Measurements from ENCODE around the gene TOGARAM2. TPM values are rescaled to one million over a fixed set of nuclear protein-coding genes. Genes with fewer than 3 reads are reported as not detected.

The TOGARAM2 gene
- total and polyA plus RNA-seq, 3 donors from 2014 or later = 2.1 to 5.2 (median 3.5) TPM

DNA sequence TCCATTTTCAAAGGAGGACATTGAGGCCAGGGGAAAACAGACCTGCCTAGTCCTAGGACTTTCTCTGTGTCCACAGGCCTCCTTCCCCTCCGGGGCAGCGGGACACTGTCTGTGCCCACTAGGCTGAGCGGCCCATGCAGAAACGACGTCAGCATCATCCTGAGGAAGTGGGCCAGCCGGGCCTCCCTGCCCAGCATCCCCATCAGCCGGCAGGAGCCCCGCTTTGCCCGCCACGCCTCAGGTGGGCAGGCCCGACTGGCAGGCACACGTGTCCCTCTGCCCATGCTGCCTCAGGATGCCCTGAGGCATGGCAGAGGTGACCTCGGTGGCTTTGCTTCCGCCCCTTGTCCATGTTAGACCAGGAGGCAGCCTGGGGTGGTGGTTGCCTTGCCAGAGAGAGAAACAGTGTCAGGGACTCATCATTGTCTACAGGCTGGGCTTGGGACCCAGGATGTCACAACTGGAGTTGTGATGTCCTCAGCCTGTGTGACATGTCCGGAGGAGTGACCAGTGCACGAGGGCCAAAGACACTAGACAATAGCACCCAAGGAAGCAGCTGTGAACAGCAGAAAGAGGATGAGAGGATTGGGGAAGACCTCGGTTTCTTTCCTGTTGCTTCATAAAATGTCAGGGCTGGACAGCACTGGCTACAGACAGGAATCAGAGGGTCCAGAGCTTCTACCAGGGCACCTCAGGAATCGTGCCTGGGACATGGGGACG lies 36.8 kb downstream of the TOGARAM2 start:
- 88 to 93% methylated on average over 8 to 19 of the region's 19 CpGs for WGBS, 2 donors
- Histone ChIP-seq H3K27me3 (no peaks in the 10 kb centered on the region), H3K4me3 (no peak overlapping the region), H3K36me3 (ENCODE audit: low read depth, missing control alignments) (no peaks in the 10 kb centered on the region), H3K9me3 (no peaks in the 10 kb centered on the region), H3K4me1 (peaks cover 25% of the 10 kb centered on the region), H3K27ac (no peak overlapping the region)
- DNase-seq = no peak
- intact Hi-C loops (cut with DNase I; ENCODE audit: low total_unique reads) = no loop called here
- TF ChIP-seq, protein P1, sequence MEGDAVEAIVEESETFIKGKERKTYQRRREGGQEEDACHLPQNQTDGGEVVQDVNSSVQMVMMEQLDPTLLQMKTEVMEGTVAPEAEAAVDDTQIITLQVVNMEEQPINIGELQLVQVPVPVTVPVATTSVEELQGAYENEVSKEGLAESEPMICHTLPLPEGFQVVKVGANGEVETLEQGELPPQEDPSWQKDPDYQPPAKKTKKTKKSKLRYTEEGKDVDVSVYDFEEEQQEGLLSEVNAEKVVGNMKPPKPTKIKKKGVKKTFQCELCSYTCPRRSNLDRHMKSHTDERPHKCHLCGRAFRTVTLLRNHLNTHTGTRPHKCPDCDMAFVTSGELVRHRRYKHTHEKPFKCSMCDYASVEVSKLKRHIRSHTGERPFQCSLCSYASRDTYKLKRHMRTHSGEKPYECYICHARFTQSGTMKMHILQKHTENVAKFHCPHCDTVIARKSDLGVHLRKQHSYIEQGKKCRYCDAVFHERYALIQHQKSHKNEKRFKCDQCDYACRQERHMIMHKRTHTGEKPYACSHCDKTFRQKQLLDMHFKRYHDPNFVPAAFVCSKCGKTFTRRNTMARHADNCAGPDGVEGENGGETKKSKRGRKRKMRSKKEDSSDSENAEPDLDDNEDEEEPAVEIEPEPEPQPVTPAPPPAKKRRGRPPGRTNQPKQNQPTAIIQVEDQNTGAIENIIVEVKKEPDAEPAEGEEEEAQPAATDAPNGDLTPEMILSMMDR (IDR thresholded peaks at IDR 0.05) = no peak
- TF ChIP-seq POLR2A (IDR thresholded peaks at IDR 0.05) = no peak

DNA sequence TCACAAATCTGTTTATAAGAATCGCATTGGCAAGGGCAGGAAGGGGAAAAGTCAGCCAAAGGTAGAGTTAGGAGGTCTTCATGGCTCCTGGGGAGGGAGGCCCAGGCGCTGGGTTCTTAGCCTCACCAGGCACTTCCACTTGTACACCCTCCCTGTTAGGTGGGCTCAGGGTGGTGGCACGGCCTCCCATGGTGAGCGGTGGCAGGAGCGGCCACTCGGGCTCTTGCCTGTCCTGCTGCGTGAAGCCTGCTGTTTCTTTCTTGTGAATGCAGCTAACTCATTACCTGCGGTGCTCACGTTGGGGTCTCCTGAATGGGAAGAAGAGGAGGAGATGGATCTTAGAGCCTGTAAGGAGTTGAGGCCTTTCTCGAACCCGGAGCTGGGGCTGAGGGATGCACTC lies 40.8 kb downstream of the TOGARAM2 start:
- Histone ChIP-seq H3K4me1 (peaks cover 4% of the 10 kb centered on the region), H3K36me3 (ENCODE audit: low read depth, missing control alignments) (no peaks in the 10 kb centered on the region), H3K9me3 (no peaks in the 10 kb centered on the region), H3K27ac (no peak overlapping the region), H3K4me3 (no peak overlapping the region), H3K27me3 (no peaks in the 10 kb centered on the region)
- no peak for DNase-seq
- 93 to 94% methylated on average over 11 of the region's 11 CpGs for WGBS, 2 donors
- intact Hi-C loops (cut with DNase I; ENCODE audit: low total_unique reads) = no loop called here
- no peak for TF ChIP-seq POLR2A (IDR thresholded peaks at IDR 0.05)
- TF ChIP-seq, protein P1 (IDR thresholded peaks at IDR 0.05) = no peak

DNA sequence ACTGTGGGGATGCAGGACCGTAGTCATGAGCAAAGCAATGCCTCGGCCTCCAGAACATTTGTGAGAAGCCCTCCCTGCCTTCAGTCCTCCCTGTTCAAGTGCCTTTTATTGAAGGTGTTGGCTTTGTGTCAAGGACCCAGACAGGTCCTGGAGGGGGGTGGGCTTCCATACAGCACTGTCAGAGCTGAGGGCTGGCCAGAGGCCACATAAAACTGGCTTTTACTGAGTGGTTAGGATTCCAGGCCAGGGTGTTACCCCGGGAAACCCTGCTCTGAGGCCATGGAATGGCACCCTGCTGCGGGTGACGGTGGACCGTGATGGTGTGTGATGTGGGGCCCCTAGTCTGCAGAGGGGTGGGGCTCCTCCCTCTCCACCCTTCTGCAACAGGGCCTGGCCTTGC lies 41.6 kb downstream of the TOGARAM2 start:
- TF ChIP-seq, protein P1 (IDR thresholded peaks at IDR 0.05) = no peak
- TF ChIP-seq POLR2A (IDR thresholded peaks at IDR 0.05) = no peak
- WGBS, 2 donors = 84 to 85% methylated on average over 6 of the region's 6 CpGs
- H3K27ac ChIP-seq = no peak overlapping the region
- intact Hi-C loops (cut with DNase I; ENCODE audit: low total_unique reads) = no loop called here
- no peaks in the 10 kb centered on the region for H3K4me1 ChIP-seq
- H3K27me3 ChIP-seq = no peaks in the 10 kb centered on the region
- DNase-seq = no peak
- no peaks in the 10 kb centered on the region for H3K9me3 ChIP-seq
- no peaks in the 10 kb centered on the region for H3K36me3 ChIP-seq (ENCODE audit: low read depth, missing control alignments)
- no peak overlapping the region for H3K4me3 ChIP-seq

DNA sequence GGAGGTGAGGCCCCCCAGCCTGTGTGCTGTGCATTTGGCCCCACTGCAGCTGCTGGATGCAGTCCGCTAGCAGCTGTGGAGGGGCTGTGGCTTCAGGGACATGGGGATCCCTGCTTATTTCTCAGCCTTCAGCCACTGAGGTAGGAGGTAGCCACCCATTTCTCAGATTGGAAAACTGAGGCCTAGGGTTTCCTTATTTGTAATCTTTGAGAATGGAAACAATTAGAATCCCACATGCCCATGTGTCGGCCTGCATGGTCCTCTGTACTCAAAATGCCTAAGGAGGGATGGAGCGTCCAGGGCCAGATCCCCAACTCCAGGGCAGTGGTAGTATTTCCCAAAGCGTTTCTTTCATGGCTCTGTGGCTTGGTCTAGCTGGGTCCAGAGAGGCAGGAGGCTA lies 42.1 kb downstream of the TOGARAM2 start:
- Histone ChIP-seq H3K4me3 (no peak overlapping the region), H3K36me3 (ENCODE audit: low read depth, missing control alignments) (no peaks in the 10 kb centered on the region), H3K27me3 (no peaks in the 10 kb centered on the region), H3K4me1 (no peaks in the 10 kb centered on the region), H3K27ac (no peak overlapping the region), H3K9me3 (no peaks in the 10 kb centered on the region)
- TF ChIP-seq, protein P1 (IDR thresholded peaks at IDR 0.05) = no peak
- no peak for TF ChIP-seq POLR2A (IDR thresholded peaks at IDR 0.05)
- intact Hi-C loops (cut with DNase I; ENCODE audit: low total_unique reads) = no loop called here
- 93 to 95% methylated on average over 4 of the region's 4 CpGs for WGBS, 2 donors
- DNase-seq = no peak

DNA sequence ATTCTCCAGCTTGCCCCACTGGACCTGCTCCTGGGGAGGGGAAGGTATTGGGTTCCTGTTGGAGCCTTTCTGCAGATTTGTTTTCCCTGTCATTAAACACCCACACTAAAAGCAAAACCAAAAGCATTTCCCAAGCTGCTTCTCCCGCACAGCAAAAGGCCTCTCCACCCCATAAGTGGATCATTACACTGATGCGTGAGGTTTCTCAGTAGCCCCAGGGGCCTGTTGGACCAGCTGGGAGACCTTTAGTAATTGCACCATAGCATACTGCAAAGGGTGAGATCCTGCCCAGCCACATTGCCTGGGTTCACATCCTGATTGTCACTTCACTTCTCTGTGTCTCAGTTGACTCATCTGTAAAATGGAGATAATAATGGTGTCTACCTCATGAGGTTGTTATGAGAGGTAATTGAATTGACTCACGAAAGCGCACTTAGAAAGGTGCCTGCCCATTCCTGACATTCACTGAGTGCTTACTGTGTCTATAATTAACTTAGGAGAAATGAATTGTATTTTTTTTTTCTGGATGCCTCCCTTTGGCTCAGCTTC lies 43.9 kb downstream of the TOGARAM2 start:
- WGBS, 2 donors = 72 to 85% methylated on average over 4 of the region's 4 CpGs

More for the DNA sequence above, 43.9 kb downstream of the TOGARAM2 start:
- Histone ChIP-seq H3K27me3 (no peaks in the 10 kb centered on the region), H3K4me3 (no peak overlapping the region), H3K27ac (no peak overlapping the region), H3K4me1 (no peaks in the 10 kb centered on the region), H3K9me3 (no peaks in the 10 kb centered on the region), H3K36me3 (ENCODE audit: low read depth, missing control alignments) (no peaks in the 10 kb centered on the region)
- DNase-seq = no peak
- TF ChIP-seq, protein P1 (IDR thresholded peaks at IDR 0.05) = no peak
- no peak for TF ChIP-seq POLR2A (IDR thresholded peaks at IDR 0.05)
- intact Hi-C loops (cut with DNase I; ENCODE audit: low total_unique reads) = no loop called here

All from testis (tissue), 3 donors.